IMR-90 (cell line): ENCODE measurements around the gene MNT. TPM values are rescaled to one million over a fixed set of nuclear protein-coding genes. Genes with fewer than 3 reads are reported as not detected.
A peak's percentile ranks its signal among the peaks of the same experiment; 100 is the strongest.

ENCODE experiments used
- ATAC-seq: fragments of 200-7000 bp; cut with Tn5 transposase; 2 replicates; pipeline ENCODE4 v1.9.1; 2020; ENCODE audit warnings: low read depth, mild to moderate bottlenecking, moderate library complexity
- BruUV-seq: library from RNA; stranded (reverse); fragments of 400-500 nt; replicated peaks from 2 replicates; lab custom pipeline; 2021; lab: Mats Ljungman, UMichigan
- CTCF ChIA-PET: fragments of 300-600 bp; formaldehyde crosslinking; extraction: SDS; loops from one replicate; lab custom pipeline; 2021; ENCODE audit warnings: antibody characterized with exemption; lab: Yijun Ruan, JAX
- POLR2A ChIA-PET: fragments of 300-600 bp; sonication (Branson Sonifier 250); formaldehyde crosslinking; loops from one replicate; lab custom pipeline; 2022; ENCODE audit warnings: antibody characterized with exemption; ENCODE audit not compliant: unreplicated experiment; lab: Charles Lee
- DNase-seq: peaks from one replicate; pipeline ENCODE4 v3.0.0; 2013
- H2AFZ ChIP-seq: replicated peaks from 2 replicates; pipeline ENCODE3; 2013; ENCODE audit warnings: low read length, mild to moderate bottlenecking; ENCODE audit not compliant: poor library complexity
- H2AK5ac ChIP-seq: 2 replicates; pipeline ENCODE4 v1.6.1; 2013; ENCODE audit warnings: low read depth, low read length, inconsistent platforms
- H2AK9ac ChIP-seq: replicated peaks from 2 replicates; pipeline ENCODE3; 2013; ENCODE audit warnings: mild to moderate bottlenecking, low read depth, low read length, moderate library complexity; ENCODE audit not compliant: poor library complexity
- H2BK120ac ChIP-seq: 2 replicates; pipeline ENCODE4 v1.6.1; 2013; ENCODE audit warnings: low read depth, low read length, inconsistent platforms
- H2BK15ac ChIP-seq: 3 replicates; pipeline ENCODE4 v1.6.1; 2013; ENCODE audit warnings: low read depth, low read length, inconsistent platforms
- H2BK20ac ChIP-seq: 2 replicates; pipeline ENCODE4 v1.6.1; 2013; ENCODE audit warnings: low read depth, mild to moderate bottlenecking, inconsistent platforms, low read length, moderate library complexity
- H2BK5ac ChIP-seq: 2 replicates; pipeline ENCODE4 v1.6.1; 2013; ENCODE audit warnings: mild to moderate bottlenecking, low read depth, low read length, inconsistent platforms; ENCODE audit not compliant: poor library complexity, severe bottlenecking
- H3K14ac ChIP-seq: replicated peaks from 2 replicates; pipeline ENCODE4 v1.6.1; 2013; ENCODE audit warnings: low read depth, low read length, inconsistent platforms
- H3K18ac ChIP-seq: 2 replicates; pipeline ENCODE4 v1.6.1; 2013; ENCODE audit warnings: low read depth, low read length, control low read depth
- H3K23ac ChIP-seq: 2 replicates; pipeline ENCODE4 v1.6.1; 2013; ENCODE audit warnings: low read depth, low read length, inconsistent platforms
- H3K27ac ChIP-seq: 2 replicates; pipeline ENCODE4 v1.5.1; 2013; ENCODE audit warnings: mild to moderate bottlenecking, control low read depth, low read length; ENCODE audit not compliant: insufficient read depth
- H3K27me3 ChIP-seq: 2 replicates; pipeline ENCODE4 v1.6.1; 2013; ENCODE audit warnings: low read length; ENCODE audit not compliant: control insufficient read depth, insufficient read depth
- H3K36me3 ChIP-seq: 2 replicates; pipeline ENCODE4 v1.6.1; 2013; ENCODE audit warnings: low read length, mixed read lengths; ENCODE audit not compliant: control insufficient read depth, insufficient read depth
- H3K4ac ChIP-seq: 2 replicates; pipeline ENCODE4 v1.6.1; 2013; ENCODE audit warnings: low read depth, low read length, inconsistent platforms
- H3K4me1 ChIP-seq: 2 replicates; pipeline ENCODE4 v1.6.1; 2013; ENCODE audit warnings: low read length, mixed read lengths; ENCODE audit not compliant: control insufficient read depth, insufficient read depth
- H3K4me2 ChIP-seq: 2 replicates; pipeline ENCODE4 v1.6.1; 2013; ENCODE audit warnings: low read depth, mild to moderate bottlenecking, control low read depth, low read length, moderate library complexity
- H3K4me3 ChIP-seq: 2 replicates; pipeline ENCODE4 v1.5.1; 2013; ENCODE audit warnings: low read depth, mild to moderate bottlenecking, control low read depth, low read length, moderate library complexity; ENCODE audit not compliant: insufficient read depth
- H3K56ac ChIP-seq: 2 replicates; pipeline ENCODE4 v1.6.1; 2013; ENCODE audit warnings: low read length, inconsistent platforms; ENCODE audit not compliant: insufficient read depth; ENCODE audit errors: extremely low read depth
- H3K79me1 ChIP-seq, 2 experiments: 2 replicates each; pipeline ENCODE4 v1.6.1; 2013; ENCODE audit warnings: low read length in 2 of 2, inconsistent platforms in 1 of 2, low read depth in 1 of 2
- H3K9ac ChIP-seq: 2 replicates; pipeline ENCODE4 v1.6.1; 2013; ENCODE audit warnings: low read depth, low read length, control low read depth
- H3K9me1 ChIP-seq: 2 replicates; pipeline ENCODE4 v1.6.1; 2013; ENCODE audit warnings: low read length, inconsistent platforms; ENCODE audit not compliant: insufficient read depth
- H3K9me3 ChIP-seq: 2 replicates; pipeline ENCODE4 v1.6.1; 2013; ENCODE audit warnings: low read length; ENCODE audit not compliant: control insufficient read depth, insufficient read depth
- H4K20me1 ChIP-seq: 2 replicates; pipeline ENCODE4 v1.6.1; 2013; ENCODE audit warnings: low read length, inconsistent platforms; ENCODE audit not compliant: insufficient read depth
- H4K5ac ChIP-seq: 2 replicates; pipeline ENCODE4 v1.6.1; 2013; ENCODE audit warnings: mild to moderate bottlenecking, low read depth, low read length, control low read depth
- H4K8ac ChIP-seq, 2 experiments: 2 replicates each; pipeline ENCODE4 v1.6.1; 2013; ENCODE audit warnings: low read depth in 2 of 2, low read length in 2 of 2, control low read depth in 1 of 2, inconsistent platforms in 1 of 2
- H4K91ac ChIP-seq: 2 replicates; pipeline ENCODE4 v1.6.1; 2013; ENCODE audit warnings: low read depth, low read length, inconsistent platforms; ENCODE audit not compliant: insufficient read depth
- CEBPB ChIP-seq: IDR thresholded peaks from 2 replicates; pipeline ENCODE4 v1.6.1; 2012; ENCODE audit warnings: low read depth, low read length, improper control_type of control experiment
- CHD1 ChIP-seq: IDR thresholded peaks from 2 replicates; pipeline ENCODE4 v1.6.1; 2012; ENCODE audit warnings: low read depth, low read length, improper control_type of control experiment
- CTCF ChIP-seq: conservative IDR thresholded peaks from 2 replicates; pipeline ENCODE4 v1.5.1; 2012; ENCODE audit warnings: mild to moderate bottlenecking, low read depth, low read length, improper control_type of control experiment
- FOS ChIP-seq: fragments of 150-350 bp; IDR thresholded peaks from 2 replicates; pipeline ENCODE4 v1.6.1; 2016; ENCODE audit warnings: low read depth, low read length
- MAFK ChIP-seq: IDR thresholded peaks from 2 replicates; pipeline ENCODE4 v1.6.1; 2012; ENCODE audit warnings: low read depth, low read length, improper control_type of control experiment
- MAZ ChIP-seq: IDR thresholded peaks from 2 replicates; pipeline ENCODE4 v1.6.1; 2012; ENCODE audit warnings: low read depth, mild to moderate bottlenecking, low read length, improper control_type of control experiment, moderate library complexity, borderline replicate concordance
- RAD21 ChIP-seq: IDR thresholded peaks from 2 replicates; pipeline ENCODE4 v1.6.1; 2012; ENCODE audit warnings: low read length, improper control_type of control experiment
- RCOR1 ChIP-seq: IDR thresholded peaks from 2 replicates; pipeline ENCODE4 v1.6.1; 2012; ENCODE audit warnings: mild to moderate bottlenecking, low read length, improper control_type of control experiment; ENCODE audit not compliant: insufficient replicate concordance
- RFX5 ChIP-seq: IDR thresholded peaks from 2 replicates; pipeline ENCODE4 v1.8.0; 2012; ENCODE audit warnings: low read depth, mild to moderate bottlenecking, low read length, moderate library complexity
- SMC3 ChIP-seq: fragments of 150-350 bp; IDR thresholded peaks from 2 replicates; pipeline ENCODE4 v1.6.1; 2016; ENCODE audit warnings: low read depth, mild to moderate bottlenecking, antibody characterized with exemption, low read length, moderate library complexity
- WGBS, 2 experiments: methylation state at CpG; one replicate each; pipeline versions ENCODE4 v1.1.5 to v1.1.7; 2013; ENCODE audit warnings: missing lambda C conversion rate in 2 of 2; ENCODE audit not compliant: insufficient read length in 1 of 2; ENCODE audit errors: extremely low coverage in 2 of 2; 5-methylcytosine and 5-hydroxymethylcytosine counted together
- dilution Hi-C: fragments of 300-500 bp; cut with HindIII; formaldehyde crosslinking; loops from one replicate; pipeline ENCODE4 v1.14.3; 2018; ENCODE audit warnings: low sequenced_read_pairs; ENCODE audit not compliant: unreplicated experiment
- in situ Hi-C: fragments of 300-500 bp; cut with MboI; formaldehyde crosslinking; loops from 3 replicates; pipeline ENCODE4 v1.14.3; 2019; ENCODE audit warnings: low sequenced_read_pairs, inconsistent platforms, mixed read lengths
- intact Hi-C: fragments of 100-400 bp; cut with micrococcal nuclease; formaldehyde crosslinking; loops from 2 replicates; pipeline ENCODE4 v1.10.0; 2022
- polyA plus RNA-seq, 3 experiments: library from polyadenylated mRNA; depleted of rRNA; stranded (reverse); fragments of >200 nt; gene quantifications; 2 replicates each; pipeline ENCODE4 v1.2.3, GENCODE V29; 2012; ENCODE audit warnings: low replicate concordance in 1 of 3
- total RNA-seq: library from RNA; depleted of rRNA; stranded (reverse); fragments of >200 nt; gene quantifications from 2 replicates; pipeline ENCODE4 v1.2.3, GENCODE V29; 2012
- TF ChIP-seq, protein P1 (sequence below): fragments of 150-350 bp; IDR thresholded peaks from 2 replicates; pipeline ENCODE4 v1.6.1; 2016; ENCODE audit warnings: low read depth, mild to moderate bottlenecking, low read length, moderate library complexity, borderline replicate concordance
- TF ChIP-seq, protein P2 (sequence below): fragments of 150-350 bp; IDR thresholded peaks from 2 replicates; pipeline ENCODE4 v1.6.1; 2017; ENCODE audit warnings: mild to moderate bottlenecking, antibody characterized with exemption, low read length, low read depth

Gene MNT
- total and polyA plus RNA-seq, 2 of the 4 experiments (the other 2 are of a cell fraction): 1.4 to 8.3 TPM

GRCh38 chr17:2406903-2407790, 6.3 kb upstream of the MNT start:
- no peaks in the 10 kb centered on the region for H3K27me3 ChIP-seq
- H2BK120ac ChIP-seq: peak overlapping the region; percentile 94
- peaks cover 30% of the 10 kb centered on the region for H3K9me1 ChIP-seq
- peak overlapping the region; percentile 96 for H3K4ac ChIP-seq
- H4K91ac ChIP-seq: peak overlapping the region; percentile 96
- TF ChIP-seq RFX5 (no peak), CEBPB (no peak), RCOR1 (no peak), RAD21 (no peak), FOS (0 out of 2 replicates have a peak, but pooled peaks have one; percentile 42), CTCF (no peak), CHD1 (0 out of 2 replicates have a peak, but pooled peaks have one; percentile 67), SMC3 (no peak), MAFK (peak; percentile 4; the same call in 1 of the 2 replicates), MAZ (peak; percentile 56; the same call in 1 of the 2 replicates)
- TF ChIP-seq, protein P1, sequence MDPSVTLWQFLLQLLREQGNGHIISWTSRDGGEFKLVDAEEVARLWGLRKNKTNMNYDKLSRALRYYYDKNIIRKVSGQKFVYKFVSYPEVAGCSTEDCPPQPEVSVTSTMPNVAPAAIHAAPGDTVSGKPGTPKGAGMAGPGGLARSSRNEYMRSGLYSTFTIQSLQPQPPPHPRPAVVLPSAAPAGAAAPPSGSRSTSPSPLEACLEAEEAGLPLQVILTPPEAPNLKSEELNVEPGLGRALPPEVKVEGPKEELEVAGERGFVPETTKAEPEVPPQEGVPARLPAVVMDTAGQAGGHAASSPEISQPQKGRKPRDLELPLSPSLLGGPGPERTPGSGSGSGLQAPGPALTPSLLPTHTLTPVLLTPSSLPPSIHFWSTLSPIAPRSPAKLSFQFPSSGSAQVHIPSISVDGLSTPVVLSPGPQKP: no peak
- TF ChIP-seq, protein P2, sequence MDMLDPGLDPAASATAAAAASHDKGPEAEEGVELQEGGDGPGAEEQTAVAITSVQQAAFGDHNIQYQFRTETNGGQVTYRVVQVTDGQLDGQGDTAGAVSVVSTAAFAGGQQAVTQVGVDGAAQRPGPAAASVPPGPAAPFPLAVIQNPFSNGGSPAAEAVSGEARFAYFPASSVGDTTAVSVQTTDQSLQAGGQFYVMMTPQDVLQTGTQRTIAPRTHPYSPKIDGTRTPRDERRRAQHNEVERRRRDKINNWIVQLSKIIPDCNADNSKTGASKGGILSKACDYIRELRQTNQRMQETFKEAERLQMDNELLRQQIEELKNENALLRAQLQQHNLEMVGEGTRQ: no peak
- peak; percentile 92 for DNase-seq
- peak overlapping the region; percentile 73 for H4K5ac ChIP-seq
- peaks cover 4% of the 10 kb centered on the region; the same call in 1 of the 2 replicates for H4K20me1 ChIP-seq
- H3K36me3 ChIP-seq: no peaks in the 10 kb centered on the region
- ATAC-seq: peak; percentile 83
- dilution Hi-C loops: no loop called here
- H2AFZ ChIP-seq: peak overlapping the region; percentile 69
- no TSS peak for BruUV-seq
- peaks cover 5 to 30% of the 10 kb centered on the region in 2 experiments; a peak in 2 of 4 replicates for H3K79me1 ChIP-seq
- H4K8ac ChIP-seq: peak overlapping the region; percentile 90 to 95
- in situ Hi-C loops: no loop called here
- H3K56ac ChIP-seq: peak overlapping the region; percentile 74
- peaks cover 33% of the 10 kb centered on the region for H3K4me1 ChIP-seq
- H2BK5ac ChIP-seq: peak overlapping the region; percentile 91
- peak overlapping the region; percentile 96 for H2BK15ac ChIP-seq
- H2AK5ac ChIP-seq: peak overlapping the region; percentile 91
- H3K4me2 ChIP-seq: peak overlapping the region; percentile 51
- H3K18ac ChIP-seq: peak overlapping the region; percentile 81
- peak overlapping the region; percentile 17 for H3K9ac ChIP-seq
- peak overlapping the region; percentile 83 for H3K23ac ChIP-seq
- ChIA-PET POLR2A (interaction anchor here (0.6 kb wide), 1 partner anchor 236 kb away, joined by 3 read pairs; no protein-coding TSS in a partner anchor), CTCF (interaction anchor here (0.6 to 2.6 kb wide), 6 partner anchors 9 to 284 kb away, joined by 3 to 20 read pairs (median 4); no protein-coding TSS in a partner anchor)
- WGBS, 2 experiments: 20% methylated on average over 9 of the region's 15 CpGs; no CpG with 5 or more reads in 1 of the 2 experiments
- peak overlapping the region; percentile 95 for H2AK9ac ChIP-seq
- H3K9me3 ChIP-seq: no peaks in the 10 kb centered on the region
- peak overlapping the region; percentile 86 for H3K27ac ChIP-seq
- H3K14ac ChIP-seq: peak overlapping the region; percentile 85
- no peak overlapping the region for H3K4me3 ChIP-seq
- H2BK20ac ChIP-seq: peak overlapping the region; percentile 93
- intact Hi-C loops: no loop called here
